ENCODE measurements around the gene TOP3B.

TOP3B gene

DNA sequence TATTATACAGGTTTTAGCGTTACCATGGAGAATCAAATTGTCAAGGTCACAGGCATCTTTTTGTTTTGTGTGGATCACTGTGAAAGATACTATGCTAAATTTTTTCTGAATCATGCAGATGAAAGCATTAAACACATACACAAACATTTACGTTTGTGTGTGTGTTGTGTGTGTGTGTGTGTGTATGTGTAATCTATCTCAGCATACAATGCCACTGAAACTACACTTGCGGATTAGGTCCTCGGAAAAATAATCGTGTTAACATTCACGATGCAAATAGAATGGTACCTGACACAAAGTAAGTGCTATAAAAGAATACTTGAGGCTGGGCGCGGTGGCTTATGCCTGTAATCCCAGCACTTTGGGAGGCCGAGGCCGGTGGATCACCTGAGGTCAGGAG, 41.9 kb upstream of the TOP3B start:
- H3K36me3 ChIP-seq (ENCODE audit: low read length), result peaks cover 2% of the 10 kb centered on the region; the same call in 1 of the 2 replicates
- H3K79me2 ChIP-seq (ENCODE audit: insufficient read depth, low read length), result peaks cover 17% of the 10 kb centered on the region; the same call in 1 of the 2 replicates
- H2AFZ ChIP-seq (ENCODE audit: low read depth, low read length, severe bottlenecking), result no peak overlapping the region
- H3F3A ChIP-seq (ENCODE audit: insufficient read depth), result peaks cover 27% of the 10 kb centered on the region
- H3K4me3 ChIP-seq (ENCODE audit: insufficient read depth, low read length, poor library complexity, severe bottlenecking), result no peak overlapping the region
- H3K9ac ChIP-seq (ENCODE audit: low read length), result no peak overlapping the region
- H4K20me1 ChIP-seq (ENCODE audit: low read depth, low read length), result no peaks in the 10 kb centered on the region
- H3K9me3 ChIP-seq (ENCODE audit: insufficient read depth, low read length), result no peaks in the 10 kb centered on the region
- H3K27ac ChIP-seq (ENCODE audit: low read depth, low read length), result no peak overlapping the region
- no peaks in the 10 kb centered on the region for H3K27me3 ChIP-seq (ENCODE audit: low read length)
- H3K9me2 ChIP-seq (replicated peaks; ENCODE audit: insufficient read depth, low read length), result no peaks in the 10 kb centered on the region
- H3K4me2 ChIP-seq (ENCODE audit: low read depth, low read length, poor library complexity, severe bottlenecking), result no peak overlapping the region
- TF ChIP-seq, protein P1, sequence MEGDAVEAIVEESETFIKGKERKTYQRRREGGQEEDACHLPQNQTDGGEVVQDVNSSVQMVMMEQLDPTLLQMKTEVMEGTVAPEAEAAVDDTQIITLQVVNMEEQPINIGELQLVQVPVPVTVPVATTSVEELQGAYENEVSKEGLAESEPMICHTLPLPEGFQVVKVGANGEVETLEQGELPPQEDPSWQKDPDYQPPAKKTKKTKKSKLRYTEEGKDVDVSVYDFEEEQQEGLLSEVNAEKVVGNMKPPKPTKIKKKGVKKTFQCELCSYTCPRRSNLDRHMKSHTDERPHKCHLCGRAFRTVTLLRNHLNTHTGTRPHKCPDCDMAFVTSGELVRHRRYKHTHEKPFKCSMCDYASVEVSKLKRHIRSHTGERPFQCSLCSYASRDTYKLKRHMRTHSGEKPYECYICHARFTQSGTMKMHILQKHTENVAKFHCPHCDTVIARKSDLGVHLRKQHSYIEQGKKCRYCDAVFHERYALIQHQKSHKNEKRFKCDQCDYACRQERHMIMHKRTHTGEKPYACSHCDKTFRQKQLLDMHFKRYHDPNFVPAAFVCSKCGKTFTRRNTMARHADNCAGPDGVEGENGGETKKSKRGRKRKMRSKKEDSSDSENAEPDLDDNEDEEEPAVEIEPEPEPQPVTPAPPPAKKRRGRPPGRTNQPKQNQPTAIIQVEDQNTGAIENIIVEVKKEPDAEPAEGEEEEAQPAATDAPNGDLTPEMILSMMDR (IDR thresholded peaks at IDR 0.05; ENCODE audit: insufficient read depth, low read length, poor library complexity, severe bottlenecking), result no peak
- TF ChIP-seq EZH2phosphoT487 (conservative IDR thresholded peaks at IDR 0.05; ENCODE audit: low read length), result no peak

- Histone ChIP-seq H3K9me2 (replicated peaks; ENCODE audit: insufficient read depth, low read length) (no peaks in the 10 kb centered on the region), H3K4me3 (ENCODE audit: insufficient read depth, low read length, poor library complexity, severe bottlenecking) (no peak overlapping the region), H3F3A (ENCODE audit: insufficient read depth) (peaks cover 23% of the 10 kb centered on the region), H3K27ac (ENCODE audit: low read depth, low read length) (no peak overlapping the region), H2AFZ (ENCODE audit: low read depth, low read length, severe bottlenecking) (no peak overlapping the region), H4K20me1 (ENCODE audit: low read depth, low read length) (no peaks in the 10 kb centered on the region), H3K79me2 (ENCODE audit: insufficient read depth, low read length) (peaks cover 10% of the 10 kb centered on the region; the same call in 1 of the 2 replicates), H3K9me3 (ENCODE audit: insufficient read depth, low read length) (no peaks in the 10 kb centered on the region), H3K9ac (ENCODE audit: low read length) (no peak overlapping the region), H3K4me2 (ENCODE audit: low read depth, low read length, poor library complexity, severe bottlenecking) (no peak overlapping the region), H3K27me3 (ENCODE audit: low read length) (no peaks in the 10 kb centered on the region), H3K36me3 (ENCODE audit: low read length) (peaks cover 2% of the 10 kb centered on the region; the same call in 1 of the 2 replicates)
- no peak for TF ChIP-seq EZH2phosphoT487 (conservative IDR thresholded peaks at IDR 0.05; ENCODE audit: low read length)
- TF ChIP-seq, protein P1 (IDR thresholded peaks at IDR 0.05; ENCODE audit: insufficient read depth, low read length, poor library complexity, severe bottlenecking), result no peak
Measured at GRCh38 chr22:22023581-22024137, 41.1 kb upstream of the TOP3B start.

- Histone ChIP-seq H3K9ac (ENCODE audit: low read length) (no peak overlapping the region), H3K79me2 (ENCODE audit: insufficient read depth, low read length) (peaks cover 6% of the 10 kb centered on the region; the same call in 1 of the 2 replicates), H3K4me3 (ENCODE audit: insufficient read depth, low read length, poor library complexity, severe bottlenecking) (no peak overlapping the region), H3K4me2 (ENCODE audit: low read depth, low read length, poor library complexity, severe bottlenecking) (no peak overlapping the region), H3K27ac (ENCODE audit: low read depth, low read length) (no peak overlapping the region), H3K27me3 (ENCODE audit: low read length) (no peaks in the 10 kb centered on the region), H3K9me3 (ENCODE audit: insufficient read depth, low read length) (no peaks in the 10 kb centered on the region), H4K20me1 (ENCODE audit: low read depth, low read length) (no peaks in the 10 kb centered on the region), H3F3A (ENCODE audit: insufficient read depth) (peaks cover 23% of the 10 kb centered on the region), H3K9me2 (replicated peaks; ENCODE audit: insufficient read depth, low read length) (no peaks in the 10 kb centered on the region), H2AFZ (ENCODE audit: low read depth, low read length, severe bottlenecking) (no peak overlapping the region), H3K36me3 (ENCODE audit: low read length) (peaks cover 2% of the 10 kb centered on the region; the same call in 1 of the 2 replicates)
- TF ChIP-seq, protein P1 (IDR thresholded peaks at IDR 0.05; ENCODE audit: insufficient read depth, low read length, poor library complexity, severe bottlenecking), result no peak
- TF ChIP-seq EZH2phosphoT487 (conservative IDR thresholded peaks at IDR 0.05; ENCODE audit: low read length), result no peak
Measured at GRCh38 chr22:22022947-22023534, 40.5 kb upstream of the TOP3B start.

Data from SU-DHL-6 (cell line).